GM19239 (cell line): ENCODE results near the gene HTR3C.

ENCODE experiments used
- DNase-seq: peaks from one replicate; pipeline ENCODE4 v3.0.0; 2011; ENCODE audit warnings: low spot score; ENCODE audit not compliant: insufficient read length
- FAIRE-seq: peaks from 2 replicates; lab custom pipeline; 2011; peaks lifted over from hg19 to GRCh38; lab: Jason Lieb, UNC

The HTR3C gene

DNA sequence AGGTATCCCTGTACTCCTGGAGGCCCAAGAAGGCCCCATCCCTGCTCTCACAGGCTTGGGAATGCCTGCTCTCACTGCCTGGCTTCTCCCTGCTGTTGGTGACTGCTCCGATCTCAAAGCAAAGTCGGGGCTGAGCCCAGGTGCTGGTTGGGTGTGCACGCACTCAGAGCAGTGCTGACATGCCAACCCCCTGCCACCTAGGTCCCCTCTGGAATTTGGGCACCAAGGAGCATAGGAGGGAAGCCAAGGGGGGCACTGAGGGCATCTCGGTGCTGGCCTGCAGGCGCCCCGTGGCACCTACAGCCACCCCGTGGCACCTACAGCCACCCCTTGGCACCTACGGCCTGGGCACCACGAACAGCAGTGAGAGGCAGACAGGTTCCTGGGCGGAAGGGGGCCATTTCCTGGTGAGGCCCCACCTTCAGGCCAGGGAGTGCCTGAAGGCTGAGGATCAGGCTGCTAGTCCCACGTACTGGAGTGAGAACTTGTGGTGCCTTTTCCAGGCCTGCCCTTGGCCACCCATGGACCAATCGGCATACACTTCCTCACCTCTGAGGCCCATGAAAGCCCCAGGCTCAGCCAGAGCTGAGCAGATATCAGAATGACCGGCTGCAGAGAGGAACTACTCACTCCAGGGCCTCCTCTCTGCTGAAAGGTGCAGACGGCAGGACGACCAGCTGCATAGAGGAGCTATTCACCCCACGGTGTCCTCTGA, 28.4 kb downstream of the HTR3C start:
- DNase-seq, result no peak
- no peak for FAIRE-seq

DNA sequence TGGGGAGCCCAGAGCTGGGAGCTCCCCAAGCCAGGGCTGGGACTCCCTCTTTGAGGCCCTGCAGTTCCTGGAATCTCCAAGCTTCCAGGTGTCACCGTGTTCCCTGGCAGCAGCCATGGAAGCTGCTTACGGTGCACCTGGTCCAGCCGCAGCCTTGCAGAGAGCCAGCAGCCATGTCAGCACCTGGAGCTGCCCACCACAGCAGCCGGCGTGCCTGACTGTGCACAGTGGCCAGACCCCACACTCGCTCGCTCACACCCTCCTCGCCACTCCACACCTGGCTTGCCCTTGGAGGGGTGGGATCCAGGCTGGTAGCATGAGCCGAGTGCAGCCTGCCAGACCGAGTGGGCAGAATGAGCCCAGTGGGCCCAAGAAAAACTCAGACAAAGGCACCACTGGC, 29.2 kb downstream of the HTR3C start:
- FAIRE-seq (no peak), DNase-seq (no peak)

DNA sequence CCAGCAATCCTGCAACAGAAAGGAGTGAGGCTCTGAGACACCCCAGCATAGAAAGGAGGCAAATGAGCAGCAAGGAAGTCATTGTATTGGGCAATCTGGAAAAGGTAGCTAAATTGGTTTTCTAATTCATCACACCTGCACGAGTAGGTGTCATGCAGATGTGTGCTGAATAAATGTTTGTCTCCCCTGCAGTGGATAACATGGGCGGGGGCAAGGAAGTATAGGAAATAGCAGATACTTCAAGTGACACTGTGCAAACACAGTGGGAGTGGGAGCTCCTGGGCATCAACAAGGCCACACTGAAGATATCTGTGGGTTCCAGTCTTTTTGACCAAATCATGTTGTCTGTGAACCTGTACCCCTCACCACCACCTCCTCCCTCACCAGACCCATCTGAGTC, 29.6 kb downstream of the HTR3C start:
- DNase-seq, result no peak
- no peak for FAIRE-seq

DNA sequence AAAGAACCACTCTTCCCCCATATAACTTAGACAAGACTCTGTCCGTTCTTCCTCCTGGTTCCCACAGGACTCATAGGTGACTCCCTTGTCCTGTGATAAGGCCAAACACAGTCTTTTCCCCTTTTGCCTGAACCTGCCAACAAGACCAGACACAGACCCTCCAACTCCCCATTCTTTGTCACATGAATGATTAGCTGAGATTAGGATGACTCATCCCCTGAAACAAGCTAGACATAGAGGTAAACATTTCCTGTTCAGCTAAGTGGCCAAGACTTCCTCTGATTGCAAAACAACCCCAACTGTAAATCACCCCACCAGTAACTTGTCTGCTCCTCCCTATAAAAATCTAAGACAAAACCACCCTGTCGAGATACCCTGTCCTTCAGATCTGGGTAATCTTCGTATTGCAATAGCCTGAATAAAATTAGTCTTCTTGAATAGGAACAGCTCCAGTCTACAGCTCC, 32.6 kb downstream of the HTR3C start:
- no peak for DNase-seq
- FAIRE-seq, result no peak

DNA sequence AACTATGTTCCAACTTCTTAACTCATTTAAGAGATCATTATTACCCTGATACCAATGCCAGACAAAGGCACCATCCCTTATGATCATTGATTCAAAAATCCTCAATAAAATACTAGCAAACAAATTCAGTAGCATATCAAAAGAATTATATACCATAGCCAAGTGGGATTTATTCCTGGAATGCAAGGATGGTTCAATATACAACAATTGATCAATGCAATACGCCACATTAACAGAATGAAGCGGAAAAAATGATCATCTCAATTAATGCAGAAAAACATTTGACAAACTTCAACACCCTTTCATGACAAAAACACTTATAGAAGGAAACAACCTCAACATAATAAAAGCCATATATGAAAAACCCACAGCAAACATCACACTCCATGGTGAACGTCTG, 39.4 kb downstream of the HTR3C start:
- FAIRE-seq (no peak), DNase-seq (no peak)

DNA sequence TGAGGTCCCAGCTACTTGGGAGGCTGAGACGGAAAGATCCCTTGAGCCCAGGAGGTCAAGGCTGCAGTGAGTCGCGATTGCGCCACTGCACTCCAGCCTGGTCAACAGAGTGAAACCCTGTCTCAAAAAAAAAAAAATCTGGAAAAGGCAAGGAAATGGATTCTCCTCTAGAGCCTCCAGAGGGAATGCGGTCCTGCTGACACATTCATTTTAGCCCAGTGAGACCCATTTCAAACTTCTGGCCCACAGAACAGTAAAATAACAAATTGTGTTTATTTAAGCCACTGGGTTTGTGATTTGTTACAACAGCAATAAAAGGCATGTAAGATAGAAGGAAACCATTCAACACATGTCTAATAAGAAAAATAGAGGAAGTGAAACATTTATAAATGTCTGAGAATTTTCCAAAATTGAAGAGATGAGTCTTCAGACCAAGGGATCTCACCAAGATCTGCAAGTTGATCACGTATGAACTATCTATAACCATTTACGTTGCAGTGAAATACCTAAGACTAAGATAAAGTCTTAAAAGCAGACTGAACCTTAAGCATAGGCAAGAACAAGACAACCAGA, 44.0 kb downstream of the HTR3C start, which contains the start of gene HTR3E:
TSS of gene HTR3E (plus strand) at position 254 of the 573 bp plus-strand sequence. CDS start 466 bp downstream, outside the sequence.
- DNase-seq (no peak), FAIRE-seq (no peak)

DNA sequence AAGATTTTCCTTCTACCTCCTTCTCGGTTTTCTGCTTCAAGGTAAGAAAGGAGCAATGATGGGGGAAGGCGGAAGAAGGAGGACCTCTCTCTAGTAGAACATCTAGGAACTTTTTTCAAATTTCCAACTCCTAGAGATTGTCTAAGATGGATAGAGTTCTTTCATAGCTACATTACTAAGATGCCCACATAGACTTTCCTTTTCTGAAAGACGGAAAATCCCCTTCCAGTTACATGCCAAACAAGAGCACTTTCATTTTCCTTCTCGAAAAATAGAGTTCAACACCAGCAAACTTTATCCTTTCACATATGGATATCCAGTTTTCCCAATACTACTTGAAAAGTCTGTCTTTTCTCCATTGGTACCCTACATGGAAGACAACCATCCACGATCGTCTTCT, 44.7 kb downstream of the HTR3C start:
- FAIRE-seq (no peak), DNase-seq (no peak)

DNA sequence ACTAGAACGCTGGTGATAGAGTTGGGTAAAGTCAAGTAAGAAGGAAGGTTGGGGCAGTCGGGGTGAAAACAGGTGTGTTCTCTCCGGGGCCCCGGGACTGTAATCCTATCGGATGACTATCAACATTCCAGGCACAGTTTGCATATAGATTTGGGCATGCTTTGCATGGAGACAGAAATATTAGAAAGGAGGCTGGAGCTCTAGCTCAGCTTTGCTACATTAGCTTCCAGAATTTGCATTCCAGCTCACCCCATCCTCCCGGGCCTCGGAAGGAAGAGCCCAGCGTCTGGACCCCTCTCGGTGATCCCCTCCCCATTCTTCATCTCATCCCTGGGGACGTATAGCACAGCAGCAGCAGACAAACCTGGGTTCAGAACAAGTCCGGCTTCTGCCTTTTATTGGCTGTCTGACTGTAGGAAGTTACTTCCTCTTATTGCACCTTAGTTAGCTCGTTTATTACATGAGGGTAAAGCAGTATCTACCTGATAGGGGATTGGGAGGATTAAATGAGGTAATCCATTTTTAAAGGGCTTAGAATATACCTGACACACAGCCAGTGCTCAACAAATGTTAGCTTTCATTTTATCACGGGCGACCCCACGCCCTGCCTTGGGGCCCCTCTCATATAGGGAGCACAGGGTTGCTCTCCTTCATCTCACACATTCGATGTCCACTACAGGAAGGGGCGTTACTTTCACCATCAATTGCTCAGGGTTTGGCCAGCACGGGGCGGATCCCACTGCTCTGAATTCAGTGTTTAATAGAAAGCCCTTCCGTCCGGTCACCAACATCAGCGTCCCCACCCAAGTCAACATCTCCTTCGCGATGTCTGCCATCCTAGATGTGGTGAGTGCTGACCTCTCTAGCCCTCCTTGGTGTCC, 47.2 kb downstream of the HTR3C start:
- DNase-seq (no peak), FAIRE-seq (no peak)
